Activated T-cell treated with anti-CD3 and anti-CD28 coated beads, Interleukin-2, amount 50 U/mL, for 4 hours (primary cell): ENCODE measurements around the gene KCNAB1. TPM values are rescaled to one million over a fixed set of nuclear protein-coding genes. Genes with fewer than 3 reads are reported as not detected.

Experiments
- ATAC-seq, 2 donors: fragments of 200-7000 bp; cut with Tn5 transposase; one replicate each; pipeline ENCODE4 v1.10.0; 2021
- DNase-seq: peaks from one replicate; pipeline ENCODE4 v3.0.0-alpha.2; 2020
- H3K27me3 Mint-ChIP-seq: one replicate; pipeline ENCODE4 v1.8.0; 2021; ENCODE audit warnings: low read depth, mixed read lengths
- H3K36me3 Mint-ChIP-seq: one replicate; pipeline ENCODE4 v1.8.0; 2022; ENCODE audit warnings: mixed read lengths; ENCODE audit not compliant: insufficient read depth
- H3K4me1 Mint-ChIP-seq: one replicate; pipeline ENCODE4 v1.8.0; 2021; ENCODE audit warnings: low read depth, mixed read lengths
- H3K4me3 Mint-ChIP-seq: one replicate; pipeline ENCODE4 v1.8.0; 2021; ENCODE audit warnings: mild to moderate bottlenecking, moderate library complexity, mixed read lengths
- H3K9me3 Mint-ChIP-seq: one replicate; pipeline ENCODE4 v1.8.0; 2021; ENCODE audit warnings: mixed read lengths
- total RNA-seq, 3 donors: library from RNA; stranded (reverse); gene quantifications; one replicate each; pipeline ENCODE4 v1.2.1, GENCODE V29; 2021

KCNAB1 gene
- total RNA-seq, 3 donors from 2014 or later: not detected

GRCh38 chr3:156371701-156372100, 251.3 kb downstream of the KCNAB1 start:
- no peaks in the 10 kb centered on the region for H3K4me1 Mint-ChIP-seq
- peaks cover 4% of the 10 kb centered on the region for H3K27me3 Mint-ChIP-seq
- no peaks in the 10 kb centered on the region for H3K9me3 Mint-ChIP-seq
- DNase-seq (no peak), ATAC-seq (no peak)
- no peak overlapping the region for H3K4me3 Mint-ChIP-seq
- H3K36me3 Mint-ChIP-seq: no peaks in the 10 kb centered on the region

GRCh38 chr3:156373095-156373494, 252.7 kb downstream of the KCNAB1 start:
- Mint-ChIP-seq H3K27me3 (peaks cover 9% of the 10 kb centered on the region), H3K9me3 (no peaks in the 10 kb centered on the region), H3K4me3 (no peak overlapping the region), H3K36me3 (no peaks in the 10 kb centered on the region), H3K4me1 (no peaks in the 10 kb centered on the region)
- no peak for DNase-seq
- no peak for ATAC-seq

GRCh38 chr3:156373654-156374053, 253.3 kb downstream of the KCNAB1 start:
- no peak for DNase-seq
- no peak overlapping the region for H3K4me3 Mint-ChIP-seq
- no peaks in the 10 kb centered on the region for H3K9me3 Mint-ChIP-seq
- no peaks in the 10 kb centered on the region for H3K4me1 Mint-ChIP-seq
- peaks cover 10% of the 10 kb centered on the region for H3K27me3 Mint-ChIP-seq
- no peak for ATAC-seq
- no peaks in the 10 kb centered on the region for H3K36me3 Mint-ChIP-seq

- Mint-ChIP-seq H3K9me3 (no peaks in the 10 kb centered on the region), H3K27me3 (peaks cover 10% of the 10 kb centered on the region), H3K36me3 (no peaks in the 10 kb centered on the region), H3K4me1 (no peaks in the 10 kb centered on the region), H3K4me3 (no peak overlapping the region)
- ATAC-seq: no peak
- DNase-seq: no peak
These were observed 255.8 kb downstream of the KCNAB1 start for GRCh38 chr3:156376199-156376598.

GRCh38 chr3:156377266-156377665, 256.9 kb downstream of the KCNAB1 start:
- Mint-ChIP-seq H3K27me3 (peaks cover 10% of the 10 kb centered on the region), H3K4me3 (no peak overlapping the region), H3K4me1 (no peaks in the 10 kb centered on the region), H3K9me3 (no peaks in the 10 kb centered on the region), H3K36me3 (no peaks in the 10 kb centered on the region)
- no peak for DNase-seq
- no peak for ATAC-seq

- Mint-ChIP-seq H3K27me3 (peaks cover 10% of the 10 kb centered on the region), H3K4me1 (no peaks in the 10 kb centered on the region), H3K9me3 (no peaks in the 10 kb centered on the region), H3K36me3 (no peaks in the 10 kb centered on the region), H3K4me3 (no peak overlapping the region)
- ATAC-seq (no peak), DNase-seq (no peak)
These were observed 257.3 kb downstream of the KCNAB1 start for GRCh38 chr3:156377718-156378117.

- no peak for DNase-seq
- H3K9me3 Mint-ChIP-seq: no peaks in the 10 kb centered on the region
These were observed 258.5 kb downstream of the KCNAB1 start for GRCh38 chr3:156378871-156379270.

GRCh38 chr3:156379327-156379726, 258.9 kb downstream of the KCNAB1 start:
- no peaks in the 10 kb centered on the region for H3K36me3 Mint-ChIP-seq
- no peak for DNase-seq
- peaks cover 10% of the 10 kb centered on the region for H3K27me3 Mint-ChIP-seq
- H3K4me1 Mint-ChIP-seq: no peaks in the 10 kb centered on the region
- no peak overlapping the region for H3K4me3 Mint-ChIP-seq
- no peak for ATAC-seq
- H3K9me3 Mint-ChIP-seq: no peaks in the 10 kb centered on the region

More at GRCh38 chr3:156378871-156379270, 258.5 kb downstream of the KCNAB1 start:
- no peaks in the 10 kb centered on the region for H3K36me3 Mint-ChIP-seq
- no peak for ATAC-seq
- peaks cover 10% of the 10 kb centered on the region for H3K27me3 Mint-ChIP-seq
- no peaks in the 10 kb centered on the region for H3K4me1 Mint-ChIP-seq
- H3K4me3 Mint-ChIP-seq: no peak overlapping the region

- no peak overlapping the region for H3K4me3 Mint-ChIP-seq
- H3K27me3 Mint-ChIP-seq: peaks cover 12% of the 10 kb centered on the region
- H3K4me1 Mint-ChIP-seq: no peaks in the 10 kb centered on the region
- no peak for ATAC-seq
- no peaks in the 10 kb centered on the region for H3K9me3 Mint-ChIP-seq
- no peak for DNase-seq
- H3K36me3 Mint-ChIP-seq: no peaks in the 10 kb centered on the region
These were observed 260.9 kb downstream of the KCNAB1 start for GRCh38 chr3:156381253-156381652.

- Mint-ChIP-seq H3K4me1 (no peaks in the 10 kb centered on the region), H3K36me3 (no peaks in the 10 kb centered on the region), H3K27me3 (peaks cover 8% of the 10 kb centered on the region), H3K4me3 (no peak overlapping the region), H3K9me3 (no peaks in the 10 kb centered on the region)
- DNase-seq (no peak), ATAC-seq (no peak)
These were observed 262.3 kb downstream of the KCNAB1 start for GRCh38 chr3:156382458-156383346.

- no peak for ATAC-seq
- Mint-ChIP-seq H3K4me3 (no peak overlapping the region), H3K27me3 (peaks cover 4% of the 10 kb centered on the region), H3K36me3 (no peaks in the 10 kb centered on the region), H3K9me3 (no peaks in the 10 kb centered on the region), H3K4me1 (no peaks in the 10 kb centered on the region)
- DNase-seq: no peak
These were observed 263.2 kb downstream of the KCNAB1 start for GRCh38 chr3:156383441-156384025.

GRCh38 chr3:156388497-156389448, 268.4 kb downstream of the KCNAB1 start:
- Mint-ChIP-seq H3K4me1 (no peaks in the 10 kb centered on the region), H3K9me3 (no peaks in the 10 kb centered on the region), H3K4me3 (no peak overlapping the region), H3K36me3 (no peaks in the 10 kb centered on the region), H3K27me3 (peaks cover 8% of the 10 kb centered on the region)
- no peak for DNase-seq
- ATAC-seq: no peak

GRCh38 chr3:156389449-156389950, 269.1 kb downstream of the KCNAB1 start:
- DNase-seq: no peak
- no peaks in the 10 kb centered on the region for H3K36me3 Mint-ChIP-seq
- H3K27me3 Mint-ChIP-seq: peaks cover 8% of the 10 kb centered on the region
- no peak overlapping the region for H3K4me3 Mint-ChIP-seq
- no peak for ATAC-seq
- H3K9me3 Mint-ChIP-seq: no peaks in the 10 kb centered on the region
- no peaks in the 10 kb centered on the region for H3K4me1 Mint-ChIP-seq

- Mint-ChIP-seq H3K36me3 (no peaks in the 10 kb centered on the region), H3K9me3 (no peaks in the 10 kb centered on the region), H3K4me3 (no peak overlapping the region), H3K27me3 (peaks cover 5% of the 10 kb centered on the region), H3K4me1 (no peaks in the 10 kb centered on the region)
- ATAC-seq (no peak), DNase-seq (no peak)
These were observed 270.5 kb downstream of the KCNAB1 start for GRCh38 chr3:156390846-156391245.
